GM13976 (cell line): ENCODE data around the gene LRRC59.

ENCODE experiments used
- DNase-seq: peaks from one replicate; pipeline ENCODE4 v3.0.0; 2012; ENCODE audit warnings: low spot score
- CTCF ChIP-seq: IDR thresholded peaks from 2 replicates; pipeline ENCODE4 v1.5.1; 2012; ENCODE audit warnings: borderline replicate concordance, mild to moderate bottlenecking; ENCODE audit not compliant: insufficient read depth; ENCODE audit errors: extremely low read depth, missing control alignments, control extremely low read depth
- in situ Hi-C: fragments of 300-500 bp; cut with MboI; formaldehyde crosslinking; loops from one replicate; pipeline ENCODE4 v1.12.0; 2022; ENCODE audit warnings: low sequenced_read_pairs, mixed read lengths, inconsistent platforms; ENCODE audit not compliant: unreplicated experiment

Gene LRRC59

DNA sequence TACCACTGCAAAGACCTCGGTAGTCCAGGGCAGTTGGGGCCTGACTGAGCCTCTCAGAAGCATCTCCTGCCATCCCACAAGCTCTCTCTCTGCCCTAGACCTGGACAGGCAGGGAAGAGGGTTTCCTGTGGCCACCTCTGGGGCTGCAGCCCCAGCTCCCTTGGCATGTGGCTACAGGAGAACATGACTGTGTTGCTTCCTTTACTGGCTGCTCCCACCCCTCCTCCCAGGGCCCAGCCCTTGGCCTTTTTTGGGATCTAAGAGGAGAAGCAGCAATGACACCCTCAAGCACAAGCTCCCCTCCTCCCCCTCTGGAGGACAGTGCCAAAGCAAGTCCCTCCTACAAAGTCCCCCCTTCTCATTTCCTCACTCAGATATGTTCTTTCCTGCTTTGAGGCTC, 29.9 kb downstream of the LRRC59 start:
- in situ Hi-C loops = no loop called here
- no peak for DNase-seq
- TF ChIP-seq CTCF = no peak

- no peak for TF ChIP-seq CTCF
- in situ Hi-C loops = no loop called here
- no peak for DNase-seq
Observed at GRCh38 chr17:50365649-50366393, 31.5 kb downstream of the LRRC59 start.

- no peak for TF ChIP-seq CTCF
- DNase-seq = no peak
- in situ Hi-C loops = no loop called here
Observed at GRCh38 chr17:50365165-50365564, 32.2 kb downstream of the LRRC59 start.

GRCh38 chr17:50364715-50365114, 32.6 kb downstream of the LRRC59 start:
- no peak for TF ChIP-seq CTCF
- in situ Hi-C loops = no loop called here
- DNase-seq = no peak

- TF ChIP-seq CTCF = no peak
- in situ Hi-C loops = no loop called here
- no peak for DNase-seq
Observed at GRCh38 chr17:50364061-50364458, 33.3 kb downstream of the LRRC59 start.

- in situ Hi-C loops = no loop called here
- TF ChIP-seq CTCF = no peak
- DNase-seq = no peak
Observed at GRCh38 chr17:50363217-50364060, 33.9 kb downstream of the LRRC59 start.

DNA sequence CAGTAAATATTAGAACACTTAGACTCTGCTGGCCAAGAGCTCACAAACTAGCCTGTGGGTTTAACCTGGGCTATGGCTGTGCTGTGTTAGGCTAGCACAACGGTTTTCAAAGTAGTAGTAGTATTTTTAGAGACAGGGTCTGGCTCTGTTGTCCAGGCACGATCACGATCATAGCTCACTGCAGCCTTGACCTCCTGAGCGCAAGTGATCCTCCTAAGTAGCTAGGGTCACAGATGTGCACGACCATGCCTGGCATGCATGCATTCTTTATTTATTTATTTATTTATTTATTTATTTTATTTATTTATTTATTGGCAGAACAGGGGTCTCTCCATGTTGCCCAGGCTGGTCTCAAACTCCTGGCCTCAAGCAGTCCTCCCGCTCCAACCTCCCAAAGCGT, 34.7 kb downstream of the LRRC59 start:
- in situ Hi-C loops = no loop called here
- no peak for TF ChIP-seq CTCF
- no peak for DNase-seq
